SH-SY5Y (cell line): ENCODE measurements around the gene HSD11B1.

ENCODE experiments used
- GATA2 ChIP-seq: IDR thresholded peaks from 2 replicates; pipeline ENCODE4 v1.6.1; 2011; ENCODE audit warnings: mild to moderate bottlenecking, low read depth, low read length
- GATA3 ChIP-seq: IDR thresholded peaks from 2 replicates; pipeline ENCODE4 v1.6.1; 2011; ENCODE audit warnings: low read depth, mild to moderate bottlenecking, low read length, moderate library complexity

HSD11B1 gene

GRCh38 chr1:209729436-209729835 is 24.8 kb downstream of the HSD11B1 start:
- no peak for TF ChIP-seq GATA2
- no peak for TF ChIP-seq GATA3

- no peak for TF ChIP-seq GATA3
- TF ChIP-seq GATA2: no peak
These were observed 28.1 kb downstream of the HSD11B1 start for GRCh38 chr1:209732725-209733124.

GRCh38 chr1:209733409-209734192 is 29.0 kb downstream of the HSD11B1 start:
- TF ChIP-seq GATA2 (no peak), GATA3 (no peak)

- no peak for TF ChIP-seq GATA3
- TF ChIP-seq GATA2: no peak
These were observed 32.0 kb downstream of the HSD11B1 start for GRCh38 chr1:209736490-209737117.

- TF ChIP-seq GATA2 (no peak), GATA3 (no peak)
These were observed 32.5 kb downstream of the HSD11B1 start for GRCh38 chr1:209737118-209737505.

- TF ChIP-seq GATA2 (no peak), GATA3 (no peak)
These were observed 33.6 kb downstream of the HSD11B1 start for GRCh38 chr1:209738270-209738669.

- TF ChIP-seq GATA2 (no peak), GATA3 (no peak)
These were observed 36.5 kb downstream of the HSD11B1 start for GRCh38 chr1:209741193-209741592.

GRCh38 chr1:209741889-209742288 is 37.2 kb downstream of the HSD11B1 start:
- TF ChIP-seq GATA2: no peak
- no peak for TF ChIP-seq GATA3

- no peak for TF ChIP-seq GATA3
- no peak for TF ChIP-seq GATA2
These were observed 37.9 kb downstream of the HSD11B1 start for GRCh38 chr1:209742409-209743144.

GRCh38 chr1:209743145-209743482 is 38.5 kb downstream of the HSD11B1 start:
- TF ChIP-seq GATA3 (no peak), GATA2 (no peak)

- TF ChIP-seq GATA3 (no peak), GATA2 (no peak)
These were observed 42.0 kb downstream of the HSD11B1 start for GRCh38 chr1:209746451-209747165.

GRCh38 chr1:209747580-209748262 is 43.1 kb downstream of the HSD11B1 start:
- TF ChIP-seq GATA2: no peak
- TF ChIP-seq GATA3: no peak

GRCh38 chr1:209748620-209749019 is 44.0 kb downstream of the HSD11B1 start:
- TF ChIP-seq GATA3 (no peak), GATA2 (no peak)
